Ectodermal cell (in vitro differentiated cells): ENCODE measurements around the gene DHRSX.

Experiments used
- H3K27ac ChIP-seq: 2 replicates; pipeline ENCODE4 v1.7.0; 2013; ENCODE audit warnings: mild to moderate bottlenecking, low read depth, low read length; ENCODE audit not compliant: insufficient read depth, poor library complexity, severe bottlenecking
- H3K27me3 ChIP-seq: 2 replicates; pipeline ENCODE4 v1.7.0; 2013; ENCODE audit warnings: mild to moderate bottlenecking, low read length; ENCODE audit not compliant: insufficient read depth, control insufficient read depth, poor library complexity, severe bottlenecking
- H3K36me3 ChIP-seq: one replicate; pipeline ENCODE4 v1.7.0; 2013; ENCODE audit warnings: low read length; ENCODE audit not compliant: control insufficient read depth, insufficient read depth
- H3K4me1 ChIP-seq: one replicate; pipeline ENCODE4 v1.7.0; 2013; ENCODE audit warnings: low read length; ENCODE audit not compliant: control insufficient read depth, insufficient read depth
- H3K4me3 ChIP-seq: 2 replicates; pipeline ENCODE4 v1.7.0; 2013; ENCODE audit warnings: low read depth, low read length, control low read depth; ENCODE audit not compliant: insufficient read depth
- H3K9me3 ChIP-seq: 2 replicates; pipeline ENCODE4 v1.7.0; 2013; ENCODE audit warnings: mild to moderate bottlenecking, low read length, moderate library complexity; ENCODE audit not compliant: control insufficient read depth
- WGBS, 2 experiments: methylation state at CpG; one replicate each; pipeline ENCODE4 v1.1.7; 2013; ENCODE audit warnings: missing lambda C conversion rate in 2 of 2; 5-methylcytosine and 5-hydroxymethylcytosine counted together

The DHRSX gene

GRCh38 chrX:2324151-2324550 is 176.6 kb downstream of the DHRSX start:
- Histone ChIP-seq H3K4me1 (no peaks in the 10 kb centered on the region), H3K4me3 (no peak overlapping the region), H3K27ac (no peak overlapping the region), H3K9me3 (no peaks in the 10 kb centered on the region), H3K27me3 (no peaks in the 10 kb centered on the region), H3K36me3 (no peaks in the 10 kb centered on the region)
- WGBS, 2 experiments: 91 to 93% methylated on average over 8 of the region's 8 CpGs

- H3K27me3 ChIP-seq: no peaks in the 10 kb centered on the region
- H3K36me3 ChIP-seq: no peaks in the 10 kb centered on the region
- H3K4me3 ChIP-seq: no peak overlapping the region
- no peaks in the 10 kb centered on the region for H3K9me3 ChIP-seq
- H3K4me1 ChIP-seq: no peaks in the 10 kb centered on the region
- H3K27ac ChIP-seq: no peak overlapping the region
- 86 to 88% methylated on average over 9 of the region's 9 CpGs for WGBS, 2 experiments
These were observed 179.4 kb downstream of the DHRSX start for GRCh38 chrX:2321411-2321810.

- Histone ChIP-seq H3K27me3 (no peaks in the 10 kb centered on the region), H3K27ac (no peak overlapping the region)
- 93 to 95% methylated on average over 20 of the region's 20 CpGs for WGBS, 2 experiments
These were observed 180.0 kb downstream of the DHRSX start for GRCh38 chrX:2320580-2321327.

GRCh38 chrX:2320089-2320488 is 180.7 kb downstream of the DHRSX start:
- no peaks in the 10 kb centered on the region for H3K36me3 ChIP-seq
- no peaks in the 10 kb centered on the region for H3K4me1 ChIP-seq
- H3K27ac ChIP-seq: no peak overlapping the region
- H3K27me3 ChIP-seq: no peaks in the 10 kb centered on the region
- H3K4me3 ChIP-seq: no peak overlapping the region
- 83 to 88% methylated on average over 6 to 7 of the region's 7 CpGs for WGBS, 2 experiments
- no peaks in the 10 kb centered on the region for H3K9me3 ChIP-seq

More at GRCh38 chrX:2320580-2321327, 180.0 kb downstream of the DHRSX start:
- Histone ChIP-seq H3K4me1 (no peaks in the 10 kb centered on the region), H3K4me3 (no peak overlapping the region), H3K36me3 (no peaks in the 10 kb centered on the region), H3K9me3 (no peaks in the 10 kb centered on the region)

GRCh38 chrX:2318371-2318770 is 182.4 kb downstream of the DHRSX start:
- Histone ChIP-seq H3K27me3 (no peaks in the 10 kb centered on the region), H3K9me3 (no peaks in the 10 kb centered on the region), H3K4me1 (no peaks in the 10 kb centered on the region), H3K27ac (no peak overlapping the region), H3K4me3 (no peak overlapping the region), H3K36me3 (no peaks in the 10 kb centered on the region)
- 93 to 97% methylated on average over 10 of the region's 10 CpGs for WGBS, 2 experiments

GRCh38 chrX:2317527-2318055 is 183.2 kb downstream of the DHRSX start:
- no peaks in the 10 kb centered on the region for H3K27me3 ChIP-seq
- WGBS, 2 experiments: 92 to 93% methylated on average over 8 of the region's 8 CpGs
- no peaks in the 10 kb centered on the region for H3K4me1 ChIP-seq
- H3K36me3 ChIP-seq: no peaks in the 10 kb centered on the region
- H3K4me3 ChIP-seq: no peak overlapping the region
- no peak overlapping the region for H3K27ac ChIP-seq
- no peaks in the 10 kb centered on the region for H3K9me3 ChIP-seq

- Histone ChIP-seq H3K9me3 (no peaks in the 10 kb centered on the region), H3K36me3 (no peaks in the 10 kb centered on the region), H3K4me1 (peaks cover 5% of the 10 kb centered on the region), H3K27me3 (no peaks in the 10 kb centered on the region), H3K27ac (no peak overlapping the region), H3K4me3 (no peak overlapping the region)
- 86 to 94% methylated on average over 4 of the region's 4 CpGs for WGBS, 2 experiments
These were observed 184.2 kb downstream of the DHRSX start for GRCh38 chrX:2316534-2316933.

GRCh38 chrX:2315434-2315833 is 185.3 kb downstream of the DHRSX start:
- Histone ChIP-seq H3K9me3 (no peaks in the 10 kb centered on the region), H3K36me3 (no peaks in the 10 kb centered on the region), H3K27me3 (no peaks in the 10 kb centered on the region), H3K4me1 (peaks cover 14% of the 10 kb centered on the region), H3K27ac (no peak overlapping the region), H3K4me3 (no peak overlapping the region)
- WGBS, 2 experiments: 86 to 89% methylated on average over 5 of the region's 5 CpGs

- H3K9me3 ChIP-seq: no peaks in the 10 kb centered on the region
- no peak overlapping the region for H3K27ac ChIP-seq
- no peaks in the 10 kb centered on the region for H3K36me3 ChIP-seq
- no peak overlapping the region for H3K4me3 ChIP-seq
- WGBS, 2 experiments: 88 to 89% methylated on average over 14 of the region's 14 CpGs
- peaks cover 19% of the 10 kb centered on the region for H3K4me1 ChIP-seq
- H3K27me3 ChIP-seq: no peaks in the 10 kb centered on the region
These were observed 185.9 kb downstream of the DHRSX start for GRCh38 chrX:2314831-2315365.

- no peaks in the 10 kb centered on the region for H3K36me3 ChIP-seq
- no peak overlapping the region for H3K4me3 ChIP-seq
- whole genome bisulfite sequencing, 2 experiments: 83 to 95% methylated on average over 1 of the region's 1 CpG
- no peak overlapping the region for H3K27ac ChIP-seq
- H3K4me1 ChIP-seq: peaks cover 20% of the 10 kb centered on the region
- H3K27me3 ChIP-seq: no peaks in the 10 kb centered on the region
- no peaks in the 10 kb centered on the region for H3K9me3 ChIP-seq
These were observed 186.7 kb downstream of the DHRSX start for GRCh38 chrX:2313864-2314640.
